ENCODE measurements around the gene NAV3.

NAV3 gene

DNA sequence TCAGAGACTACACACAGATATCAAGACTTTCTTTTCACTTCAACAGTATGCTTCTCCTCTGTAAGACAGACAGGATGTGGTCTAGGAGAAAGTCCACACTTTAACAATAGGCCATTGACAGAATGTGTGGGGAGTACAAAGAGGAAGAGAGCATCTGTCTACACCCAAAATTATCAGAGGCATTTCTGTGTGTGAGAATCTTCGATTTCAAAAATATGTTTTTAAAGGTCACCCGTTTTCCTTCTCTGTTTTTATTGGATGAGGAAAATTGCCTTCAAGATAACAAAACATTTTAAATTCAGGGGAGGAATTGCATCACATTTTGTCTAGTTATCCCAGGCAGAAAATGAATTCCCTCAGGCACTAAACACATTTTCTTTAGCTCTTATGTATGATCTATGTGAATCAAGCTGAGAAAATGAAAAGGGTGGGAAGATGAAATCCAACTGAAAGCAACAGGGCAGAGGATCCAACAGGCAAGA lies 16.4 kb downstream of the NAV3 start:
- CTCF ChIA-PET, result interaction anchor here (1.6 kb wide), 1 partner anchor 78 kb away, joined by 4 read pairs; no protein-coding TSS in a partner anchor
- no peak for DNase-seq (ENCODE audit: low read depth, low spot score)
- TF ChIP-seq, protein P1, sequence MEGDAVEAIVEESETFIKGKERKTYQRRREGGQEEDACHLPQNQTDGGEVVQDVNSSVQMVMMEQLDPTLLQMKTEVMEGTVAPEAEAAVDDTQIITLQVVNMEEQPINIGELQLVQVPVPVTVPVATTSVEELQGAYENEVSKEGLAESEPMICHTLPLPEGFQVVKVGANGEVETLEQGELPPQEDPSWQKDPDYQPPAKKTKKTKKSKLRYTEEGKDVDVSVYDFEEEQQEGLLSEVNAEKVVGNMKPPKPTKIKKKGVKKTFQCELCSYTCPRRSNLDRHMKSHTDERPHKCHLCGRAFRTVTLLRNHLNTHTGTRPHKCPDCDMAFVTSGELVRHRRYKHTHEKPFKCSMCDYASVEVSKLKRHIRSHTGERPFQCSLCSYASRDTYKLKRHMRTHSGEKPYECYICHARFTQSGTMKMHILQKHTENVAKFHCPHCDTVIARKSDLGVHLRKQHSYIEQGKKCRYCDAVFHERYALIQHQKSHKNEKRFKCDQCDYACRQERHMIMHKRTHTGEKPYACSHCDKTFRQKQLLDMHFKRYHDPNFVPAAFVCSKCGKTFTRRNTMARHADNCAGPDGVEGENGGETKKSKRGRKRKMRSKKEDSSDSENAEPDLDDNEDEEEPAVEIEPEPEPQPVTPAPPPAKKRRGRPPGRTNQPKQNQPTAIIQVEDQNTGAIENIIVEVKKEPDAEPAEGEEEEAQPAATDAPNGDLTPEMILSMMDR (IDR thresholded peaks at IDR 0.05; ENCODE audit: insufficient read depth, low read length, missing control alignments), result no peak
- POLR2A ChIA-PET, result no interaction called here
- no peak overlapping the region for H3K4me3 ChIP-seq (ENCODE audit: low read depth, low read length)

DNA sequence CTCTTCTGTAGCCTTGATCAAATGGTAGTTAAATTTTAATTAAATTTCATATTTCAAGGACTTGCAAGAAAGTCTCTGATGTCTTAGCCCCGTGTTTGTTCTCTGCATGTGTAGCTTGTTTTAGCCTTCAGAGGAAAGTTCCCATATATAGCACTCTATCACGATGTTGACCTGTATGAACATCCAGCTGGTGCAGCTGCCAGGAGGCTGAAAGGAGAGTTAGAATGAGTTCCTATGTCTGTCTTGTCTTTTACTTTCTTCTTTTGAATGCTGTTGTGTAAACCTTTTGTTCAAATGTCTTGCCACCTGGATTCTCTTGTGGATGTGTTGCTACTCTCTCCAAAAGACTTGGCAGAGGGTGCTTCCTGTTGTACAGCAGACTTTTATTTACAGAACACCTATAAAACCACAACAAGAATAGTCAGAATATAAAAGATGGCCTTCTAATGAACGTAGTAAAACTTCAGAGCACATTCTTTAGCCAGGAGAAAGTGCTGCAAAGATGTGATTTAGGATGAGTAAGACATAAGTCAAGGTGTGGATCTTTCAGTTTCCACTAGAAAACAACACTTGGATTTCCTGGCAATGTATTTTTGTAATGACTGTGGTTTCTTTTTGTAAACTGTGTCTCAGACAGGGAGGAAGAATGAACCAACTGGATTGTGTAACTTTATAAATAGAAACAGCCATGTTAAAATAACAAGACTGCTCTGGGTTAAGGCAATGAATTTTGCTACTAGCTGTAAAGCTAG lies 17.2 kb downstream of the NAV3 start:
- peak; percentile 81 for DNase-seq (ENCODE audit: low read depth, low spot score)
- TF ChIP-seq, protein P1 (IDR thresholded peaks at IDR 0.05; ENCODE audit: insufficient read depth, low read length, missing control alignments), result no peak
- CTCF ChIA-PET, result interaction anchor here (1.6 kb wide), 1 partner anchor 78 kb away, joined by 4 read pairs; no protein-coding TSS in a partner anchor
- POLR2A ChIA-PET, result no interaction called here
- H3K4me3 ChIP-seq (ENCODE audit: low read depth, low read length), result no peak overlapping the region

DNA sequence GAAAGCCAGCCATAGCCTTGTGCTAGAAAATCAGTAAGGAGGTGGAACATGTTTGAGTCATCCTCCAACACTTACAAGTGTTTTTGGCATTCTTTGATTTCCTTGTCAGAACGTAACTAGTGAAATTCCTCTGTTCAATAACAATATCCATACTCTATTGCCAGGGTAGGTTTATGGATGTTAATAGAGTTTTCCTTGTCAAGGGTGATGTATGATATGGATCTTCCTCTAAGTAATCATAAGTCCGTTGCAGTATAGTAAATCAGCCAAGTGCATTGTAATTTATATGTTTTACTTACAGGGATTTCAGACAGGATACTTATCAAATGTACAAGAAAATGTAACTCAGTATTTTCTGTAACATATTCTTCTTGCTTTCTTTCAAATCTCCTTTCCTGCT lies 19.4 kb downstream of the NAV3 start:
- POLR2A ChIA-PET, result no interaction called here

DNA sequence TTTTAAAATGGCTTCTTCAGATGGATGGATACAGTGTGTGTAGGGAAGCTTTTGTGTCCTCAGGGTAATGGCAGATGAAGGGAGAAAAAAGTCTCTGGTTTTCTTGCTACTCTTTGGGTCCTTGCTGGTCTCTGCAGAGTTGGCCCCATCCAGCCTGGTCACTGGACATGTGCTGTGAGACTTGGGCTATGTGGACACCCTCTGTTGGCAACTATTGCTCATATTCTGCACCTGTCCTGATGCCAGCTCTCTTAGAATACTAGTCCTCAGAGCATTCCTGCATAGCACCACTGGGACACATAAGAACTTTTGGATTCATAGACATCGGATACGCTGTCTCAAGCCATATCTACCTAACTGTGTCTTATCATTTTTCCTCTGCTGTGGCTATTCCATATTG lies 20.0 kb downstream of the NAV3 start:
- no peak for DNase-seq (ENCODE audit: low read depth, low spot score)
- ChIA-PET POLR2A (no interaction called here), CTCF (no interaction called here)
- TF ChIP-seq, protein P1 (IDR thresholded peaks at IDR 0.05; ENCODE audit: insufficient read depth, low read length, missing control alignments), result no peak
- H3K4me3 ChIP-seq (ENCODE audit: low read depth, low read length), result no peak overlapping the region

More for the DNA sequence above, 19.4 kb downstream of the NAV3 start:
- H3K4me3 ChIP-seq (ENCODE audit: low read depth, low read length), result no peak overlapping the region
- DNase-seq (ENCODE audit: low read depth, low spot score), result no peak
- CTCF ChIA-PET, result no interaction called here
- TF ChIP-seq, protein P1 (IDR thresholded peaks at IDR 0.05; ENCODE audit: insufficient read depth, low read length, missing control alignments), result no peak

GRCh38 chr12:77855548-77855947 lies 24.9 kb downstream of the NAV3 start:
- TF ChIP-seq, protein P1 (IDR thresholded peaks at IDR 0.05; ENCODE audit: insufficient read depth, low read length, missing control alignments), result no peak
- ChIA-PET POLR2A (no interaction called here), CTCF (no interaction called here)
- no peak for DNase-seq (ENCODE audit: low read depth, low spot score)
- no peak overlapping the region for H3K4me3 ChIP-seq (ENCODE audit: low read depth, low read length)

DNA sequence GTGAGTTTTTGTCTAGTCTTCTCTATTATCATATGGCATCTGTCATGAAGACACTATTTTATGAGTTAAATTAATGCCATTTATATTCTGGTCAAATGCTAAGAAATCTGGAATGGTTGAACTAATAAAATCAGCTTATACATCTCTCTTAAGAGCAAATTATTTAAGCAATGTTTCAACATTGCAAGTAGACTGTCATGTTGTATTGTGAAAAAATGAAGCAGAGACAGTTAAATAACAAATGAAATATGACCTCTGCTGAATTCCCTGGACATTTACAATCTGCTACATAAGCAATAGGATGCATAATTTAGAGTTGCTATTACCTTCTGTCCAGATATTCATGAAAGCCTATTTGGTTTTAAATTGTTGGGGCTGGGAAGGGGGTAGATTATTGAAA lies 30.6 kb downstream of the NAV3 start:
- no peak for DNase-seq (ENCODE audit: low read depth, low spot score)
- ChIA-PET CTCF (interaction anchor here (1.2 kb wide), 1 partner anchor 64 kb away, joined by 3 read pairs; no protein-coding TSS in a partner anchor), POLR2A (no interaction called here)
- no peak overlapping the region for H3K4me3 ChIP-seq (ENCODE audit: low read depth, low read length)
- TF ChIP-seq, protein P1 (IDR thresholded peaks at IDR 0.05; ENCODE audit: insufficient read depth, low read length, missing control alignments), result no peak
